ENCODE measurements around the gene FADS3. TPM values are rescaled to one million over a fixed set of nuclear protein-coding genes. Genes with fewer than 3 reads are reported as not detected.

FADS3 gene
- total RNA-seq, 4 donors from 2014 or later, result 111 to 285 (median 246) TPM

GRCh38 chr11:61866958-61867343 lies 24.4 kb downstream of the FADS3 start:
- TF ChIP-seq CTCF (IDR thresholded peaks at IDR 0.05), result no peak
- ATAC-seq (ENCODE audit: low FRiP score), result no peak

GRCh38 chr11:61866231-61866957 lies 25.0 kb downstream of the FADS3 start:
- ATAC-seq (ENCODE audit: low FRiP score) (no peak), DNase-seq (ENCODE audit: low spot score) (no peak)
- no peak for TF ChIP-seq CTCF (IDR thresholded peaks at IDR 0.05)

More at GRCh38 chr11:61866958-61867343, 24.4 kb downstream of the FADS3 start:
- no peak for DNase-seq (ENCODE audit: low spot score)

DNA sequence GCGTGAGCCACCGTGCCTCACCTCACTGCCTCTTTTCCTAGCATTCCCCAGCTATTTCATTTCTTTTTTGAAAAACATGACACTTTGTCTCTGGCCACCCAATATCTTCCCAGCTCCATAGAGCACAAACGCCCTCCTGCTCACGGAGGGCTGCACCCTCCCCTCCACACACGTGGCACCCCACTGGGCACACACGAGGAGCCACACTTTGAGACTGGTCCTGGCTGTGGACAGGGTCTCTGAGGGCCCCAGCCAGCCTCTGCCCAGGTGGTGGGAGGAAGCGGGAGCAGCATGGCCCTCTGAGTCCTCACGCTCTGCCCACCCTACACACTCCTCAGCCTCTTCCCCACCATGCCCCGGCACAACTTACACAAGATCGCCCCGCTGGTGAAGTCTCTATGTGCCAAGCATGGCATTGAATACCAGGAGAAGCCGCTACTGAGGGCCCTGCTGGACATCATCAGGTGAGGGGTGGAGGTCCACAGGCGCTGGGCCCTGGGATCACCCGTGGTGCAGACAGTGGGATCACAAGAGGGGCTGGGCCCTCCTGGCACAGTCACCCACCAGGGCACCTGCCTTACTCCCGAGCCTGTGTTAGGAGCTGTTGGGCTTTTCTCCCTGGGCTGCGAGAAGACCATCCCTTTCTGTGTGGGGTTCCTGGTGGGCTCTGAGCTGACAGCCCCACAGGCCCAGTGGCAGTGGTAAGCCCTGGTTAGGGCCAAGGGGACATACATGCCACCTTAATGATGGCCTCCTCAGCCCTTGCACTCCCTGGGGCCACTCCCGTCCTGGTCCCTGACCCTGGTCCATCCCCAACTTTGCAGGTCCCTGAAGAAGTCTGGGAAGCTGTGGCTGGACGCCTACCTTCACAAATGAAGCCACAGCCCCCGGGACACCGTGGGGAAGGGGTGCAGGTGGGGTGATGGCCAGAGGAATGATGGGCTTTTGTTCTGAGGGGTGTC lies 26.2 kb downstream of the FADS3 start:
- DNase-seq (ENCODE audit: low spot score) (no peak), ATAC-seq (ENCODE audit: low FRiP score) (no peak)
- TF ChIP-seq CTCF (IDR thresholded peaks at IDR 0.05), result no peak

- DNase-seq (ENCODE audit: low spot score) (no peak), ATAC-seq (ENCODE audit: low FRiP score) (no peak)
- TF ChIP-seq CTCF (IDR thresholded peaks at IDR 0.05), result no peak
Observed at GRCh38 chr11:61863548-61864081, 27.7 kb downstream of the FADS3 start.

- TF ChIP-seq CTCF (IDR thresholded peaks at IDR 0.05), result no peak
- no peak for ATAC-seq (ENCODE audit: low FRiP score)
- DNase-seq (ENCODE audit: low spot score), result no peak
Observed at GRCh38 chr11:61862714-61863547, 28.4 kb downstream of the FADS3 start.

DNA sequence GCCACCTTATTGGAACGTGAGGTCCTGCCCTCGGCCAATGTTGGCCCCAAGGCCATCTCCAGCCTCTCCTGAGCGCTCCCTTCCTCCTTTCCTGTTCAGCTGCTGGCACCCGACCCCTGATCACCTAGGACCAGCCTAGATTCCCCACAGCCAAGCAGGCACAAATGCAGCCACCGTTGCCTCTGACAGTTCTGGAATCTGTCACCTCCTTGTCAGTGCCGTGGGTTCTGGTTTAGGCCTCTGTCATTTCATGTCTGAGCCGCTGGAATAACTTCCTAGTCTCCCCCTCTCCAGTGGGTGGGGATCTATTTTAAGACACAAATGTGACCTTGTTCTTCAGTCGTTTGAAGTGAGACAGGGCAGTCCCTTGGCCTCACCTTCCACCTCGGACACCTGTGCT lies 29.7 kb downstream of the FADS3 start:
- TF ChIP-seq CTCF (IDR thresholded peaks at IDR 0.05), result no peak
- no peak for ATAC-seq (ENCODE audit: low FRiP score)
- no peak for DNase-seq (ENCODE audit: low spot score)
